Skin epidermis (tissue), 12 donors: ENCODE results near the gene KRT86.
A peak's percentile ranks its signal among the peaks of the same experiment; 100 is the strongest.

Experiments
- H3K27ac ChIP-seq, 21 experiments: fragments of 200-600 bp; sonication (generic) in 11 of 21; one replicate each; pipeline ENCODE4 v1.5.0; 2020; ENCODE audit warnings: mild to moderate bottlenecking in 3 of 21, inconsistent platforms in 2 of 21, moderate library complexity in 2 of 21
- H3K4me3 ChIP-seq, 7 experiments: fragments of 200-600 bp; sonication (generic) in 2 of 7; one replicate each; pipeline ENCODE4 v1.5.0; 2020; ENCODE audit warnings: inconsistent platforms in 2 of 7, mild to moderate bottlenecking in 2 of 7, moderate library complexity in 1 of 7

Gene KRT86

DNA sequence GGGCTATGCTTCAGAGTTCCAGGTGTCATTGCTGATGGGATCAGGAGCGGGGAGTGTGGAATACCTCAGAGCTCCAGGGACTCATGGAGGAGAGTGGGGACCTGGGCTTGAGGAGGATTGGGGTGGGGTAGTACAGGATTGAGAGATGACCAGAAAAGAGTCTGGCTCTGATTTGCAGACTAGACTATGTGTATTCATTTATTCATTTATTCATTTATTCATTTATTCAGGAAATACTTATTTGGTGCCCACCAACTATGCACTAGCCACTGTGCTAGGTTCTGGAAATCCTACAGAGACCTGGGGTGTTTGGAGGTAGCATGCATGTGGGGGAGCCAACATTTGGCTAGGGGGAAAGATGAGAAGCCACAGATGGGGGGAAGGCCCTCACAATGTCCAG lies 47.6 kb downstream of the KRT86 start:
- no peak overlapping the region for H3K4me3 ChIP-seq
- H3K27ac ChIP-seq = no peak overlapping the region

DNA sequence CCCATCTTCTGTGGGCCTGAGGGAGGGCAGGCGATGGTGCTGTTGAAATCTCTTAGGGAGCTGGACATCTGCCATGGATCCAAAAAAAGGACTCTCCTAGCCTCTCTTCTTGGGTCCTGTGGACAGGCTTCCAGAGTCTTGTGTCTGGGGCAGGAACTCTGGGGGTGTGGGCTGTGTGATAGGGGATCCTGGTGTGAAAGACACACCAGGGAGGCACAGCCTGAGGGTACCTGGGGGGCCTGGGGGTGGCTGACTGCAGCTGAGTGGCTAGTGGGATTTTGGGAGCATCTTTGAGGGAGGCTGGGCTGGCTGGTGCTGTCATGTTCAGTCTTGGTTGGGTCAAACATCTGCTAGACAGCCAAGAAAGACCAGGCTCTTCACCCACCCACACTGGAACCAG lies 48.6 kb downstream of the KRT86 start:
- H3K4me3 ChIP-seq = no peak overlapping the region
- H3K27ac ChIP-seq = no peak overlapping the region

DNA sequence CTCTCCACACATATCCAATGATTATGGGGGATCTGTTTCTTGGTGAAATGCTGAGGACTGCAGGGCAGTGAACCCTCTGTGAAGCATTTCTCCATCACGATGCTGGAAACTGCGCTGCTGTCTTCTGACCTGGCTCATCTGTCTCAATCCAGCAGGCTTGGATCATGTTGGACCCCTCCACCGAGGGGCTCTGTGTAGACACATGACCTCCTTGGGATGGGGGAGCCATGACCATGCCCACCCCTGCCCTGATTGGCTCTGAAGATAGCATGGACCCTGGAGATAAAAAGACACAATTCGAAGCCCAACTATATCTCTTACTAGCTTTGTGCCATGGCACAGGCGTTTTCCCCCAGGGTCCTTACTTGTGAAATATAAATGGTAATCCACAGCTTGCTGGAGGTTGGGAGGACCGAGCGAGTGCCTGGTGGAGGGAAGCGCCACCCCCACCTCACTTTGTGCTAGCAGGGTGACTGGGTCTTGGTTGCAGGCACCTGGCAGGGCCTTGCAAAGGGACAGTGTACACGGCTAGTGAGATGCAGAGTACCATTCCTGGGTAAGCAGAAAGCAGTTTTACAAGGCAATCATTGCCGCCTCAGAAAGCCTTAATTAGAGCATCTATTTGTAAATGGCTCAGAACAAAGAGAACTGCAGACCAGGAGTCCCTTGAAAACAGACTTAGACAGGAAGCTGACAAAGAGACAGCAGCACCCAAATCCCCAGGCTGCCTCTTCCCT lies 49.1 kb downstream of the KRT86 start:
- Histone ChIP-seq H3K4me3 (no peak overlapping the region), H3K27ac (no peak overlapping the region)

DNA sequence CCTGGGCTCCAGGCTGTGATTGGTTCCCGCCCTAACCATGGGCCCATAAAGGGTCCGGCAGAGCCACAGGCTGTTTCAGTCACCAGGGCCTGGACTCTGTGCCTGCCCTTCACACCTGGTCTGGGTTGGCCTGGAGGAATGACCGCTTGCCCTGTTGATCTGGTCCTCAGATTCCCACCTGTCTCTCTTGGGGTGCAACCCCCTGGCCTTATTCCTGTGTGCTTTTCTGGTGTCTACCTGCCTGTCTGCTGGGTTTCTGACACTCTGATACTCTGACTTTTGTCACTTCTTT lies 49.7 kb downstream of the KRT86 start:
- H3K4me3 ChIP-seq = no peak overlapping the region
- H3K27ac ChIP-seq = no peak overlapping the region

DNA sequence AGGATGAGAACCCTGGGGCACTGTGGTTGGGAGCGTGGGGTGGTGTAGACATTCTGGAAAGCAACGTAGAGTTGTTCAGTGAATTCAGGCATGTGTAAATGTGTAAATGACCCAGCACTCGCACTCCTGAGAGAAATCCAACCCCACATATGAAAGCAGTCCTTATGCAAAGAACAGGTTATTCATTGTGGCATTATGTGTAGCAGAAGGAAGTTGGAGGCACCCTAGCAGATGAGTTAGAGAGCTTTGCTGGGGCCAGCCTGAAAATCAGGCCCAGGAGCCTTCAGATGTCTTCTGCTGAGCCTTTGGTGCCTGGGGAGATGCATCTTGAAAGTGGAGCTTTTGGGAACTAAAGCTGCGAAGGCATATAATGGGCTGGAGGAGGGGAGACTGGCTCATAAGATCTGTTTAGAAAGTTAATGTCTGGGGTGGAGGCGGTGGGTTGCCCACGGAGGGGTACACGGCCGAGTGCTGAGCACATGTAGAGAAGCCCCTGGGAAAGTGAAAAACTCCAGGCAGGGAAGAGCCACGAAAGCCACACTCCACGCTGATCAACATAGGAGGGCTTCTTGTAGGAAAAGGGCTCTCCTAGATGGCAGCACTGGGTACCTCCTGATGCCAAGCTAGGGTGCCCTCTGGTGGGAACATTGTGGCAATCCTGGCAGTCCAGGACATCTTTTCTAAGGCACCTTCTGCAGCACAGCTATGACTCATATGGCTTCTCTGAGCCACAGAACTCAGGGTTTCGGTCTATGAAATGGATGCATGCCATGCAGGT lies 52.8 kb downstream of the KRT86 start:
- Histone ChIP-seq H3K27ac (peak overlapping the region in 1 of 21 experiments; percentile 1), H3K4me3 (no peak overlapping the region)

DNA sequence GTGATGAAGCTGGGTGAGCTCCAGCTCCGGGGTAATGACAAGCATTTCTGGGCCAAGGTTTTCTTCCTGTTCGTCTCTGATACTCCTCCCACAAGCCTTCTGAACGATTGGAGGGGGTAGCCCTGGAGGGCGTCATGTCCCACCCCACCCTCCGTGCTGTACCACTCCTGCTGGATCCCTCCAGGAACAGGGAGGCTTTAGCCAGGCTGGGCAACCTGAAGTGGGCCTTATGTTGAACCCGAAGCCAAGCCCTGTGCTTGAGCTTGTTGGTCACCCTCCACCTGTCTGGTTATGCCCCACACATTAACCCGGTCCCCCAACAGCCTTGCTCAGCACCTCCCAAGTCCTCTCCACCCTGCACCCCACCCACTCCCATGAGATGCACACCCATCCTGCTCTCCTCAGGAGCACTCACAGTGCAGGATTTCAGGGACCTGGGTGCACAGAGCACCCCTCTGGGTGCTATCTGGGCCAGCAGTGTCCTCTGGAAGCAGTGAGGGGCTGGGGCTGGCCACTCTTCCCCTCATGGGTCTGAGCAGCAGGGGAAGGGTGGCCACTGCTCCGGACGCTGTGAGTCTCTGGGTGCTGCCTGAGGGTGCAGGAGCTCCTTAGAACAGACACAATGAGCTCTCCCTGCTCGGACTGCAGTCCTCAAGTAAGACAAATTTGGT lies 53.5 kb downstream of the KRT86 start:
- Histone ChIP-seq H3K27ac (no peak overlapping the region), H3K4me3 (no peak overlapping the region)

DNA sequence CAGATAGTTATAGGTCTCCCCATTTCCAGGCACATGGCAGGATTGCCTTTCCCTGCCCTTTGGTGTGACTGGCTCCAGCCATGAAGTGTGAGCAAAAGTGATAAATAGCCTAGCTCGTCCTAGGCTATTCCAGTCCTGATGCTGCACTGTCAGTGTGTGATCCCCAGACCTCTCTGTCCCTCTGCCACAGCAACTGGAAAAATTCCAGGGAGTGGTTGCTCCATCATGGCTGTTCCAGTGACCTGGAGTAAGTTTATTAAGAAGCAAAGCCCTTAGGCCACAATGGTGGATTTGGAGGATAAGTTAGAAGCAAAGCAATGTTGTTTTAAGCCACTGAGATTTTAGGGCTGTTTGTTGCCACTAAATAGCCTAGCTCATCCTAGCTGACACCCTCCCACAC lies 56.6 kb downstream of the KRT86 start:
- H3K4me3 ChIP-seq = no peak overlapping the region
- H3K27ac ChIP-seq = no peak overlapping the region

DNA sequence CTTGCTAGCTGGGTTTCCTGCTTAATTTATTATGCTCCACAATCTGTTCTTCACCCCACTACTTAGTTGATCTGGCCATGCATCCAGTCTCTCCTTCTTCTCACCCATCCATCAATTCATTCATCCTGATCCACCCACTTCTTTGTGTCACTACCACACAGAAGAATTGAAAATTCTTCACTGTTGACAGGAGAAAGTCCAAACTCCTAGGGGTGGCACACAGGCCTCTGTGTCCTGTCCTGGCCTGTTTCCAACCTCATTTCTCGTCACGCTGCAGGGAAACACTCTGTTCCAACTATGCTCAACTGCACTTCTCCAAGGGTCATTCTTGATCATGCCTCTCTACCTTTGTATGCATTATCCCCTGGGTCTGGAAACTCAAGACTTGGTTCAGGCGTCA lies 57.4 kb downstream of the KRT86 start:
- no peak overlapping the region for H3K4me3 ChIP-seq
- no peak overlapping the region for H3K27ac ChIP-seq

DNA sequence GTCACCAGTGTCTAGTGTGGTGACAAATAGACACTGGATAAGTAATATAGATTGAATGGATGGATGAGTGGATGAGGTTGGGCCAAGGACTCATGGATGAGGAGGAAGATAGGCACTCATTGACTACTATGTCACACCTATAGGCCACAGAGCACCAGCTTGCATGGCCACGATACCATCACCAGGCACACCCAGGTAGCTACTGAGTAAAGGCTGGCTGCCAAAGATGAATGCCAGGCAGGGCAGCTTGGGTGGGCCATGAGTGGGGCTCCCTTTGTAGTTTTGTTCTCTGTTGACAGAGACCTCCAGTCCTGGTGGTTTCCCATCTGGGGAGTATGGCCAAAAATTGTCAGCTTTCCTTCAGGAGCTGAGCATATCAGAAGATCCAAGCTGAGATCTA lies 57.9 kb downstream of the KRT86 start:
- Histone ChIP-seq H3K4me3 (no peak overlapping the region), H3K27ac (no peak overlapping the region)

DNA sequence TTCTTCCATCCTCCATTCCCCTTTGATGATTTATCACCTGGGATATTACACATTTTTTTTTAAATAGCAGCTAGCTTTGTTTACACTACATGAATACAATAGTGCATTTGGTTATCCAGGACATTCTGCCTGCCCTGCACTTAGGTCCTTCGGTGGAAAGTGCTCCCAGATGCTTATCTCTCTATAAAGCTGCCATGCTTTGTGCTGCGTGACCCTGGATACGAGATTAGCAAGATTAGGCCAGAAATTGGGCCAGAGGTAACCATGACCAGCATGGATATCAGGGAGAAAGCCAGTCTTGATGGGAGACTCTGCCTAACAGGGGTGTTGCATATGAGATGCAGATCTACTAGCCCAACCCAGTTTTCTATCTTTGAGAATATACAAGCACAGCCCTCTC lies 58.9 kb downstream of the KRT86 start:
- H3K27ac ChIP-seq = no peak overlapping the region
- no peak overlapping the region for H3K4me3 ChIP-seq

DNA sequence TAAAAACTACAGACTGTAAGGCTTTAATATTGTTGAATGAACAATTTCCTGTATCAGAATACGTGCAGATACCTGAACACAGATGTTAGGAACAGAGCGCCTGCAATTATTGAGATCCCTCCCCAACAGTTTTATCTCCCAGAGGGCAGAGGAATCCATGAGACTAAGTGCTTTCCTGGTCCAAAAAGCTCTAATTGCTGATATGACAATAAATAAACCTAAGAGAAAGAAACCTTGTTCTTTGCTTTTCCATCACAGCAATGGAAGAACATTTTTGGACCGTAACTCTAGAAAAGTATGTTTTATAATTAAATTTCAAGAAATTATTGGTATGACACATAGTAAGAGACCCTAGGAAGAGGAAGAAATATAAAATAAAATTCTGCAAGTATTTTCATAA lies 59.7 kb downstream of the KRT86 start:
- Histone ChIP-seq H3K27ac (no peak overlapping the region), H3K4me3 (no peak overlapping the region)

DNA sequence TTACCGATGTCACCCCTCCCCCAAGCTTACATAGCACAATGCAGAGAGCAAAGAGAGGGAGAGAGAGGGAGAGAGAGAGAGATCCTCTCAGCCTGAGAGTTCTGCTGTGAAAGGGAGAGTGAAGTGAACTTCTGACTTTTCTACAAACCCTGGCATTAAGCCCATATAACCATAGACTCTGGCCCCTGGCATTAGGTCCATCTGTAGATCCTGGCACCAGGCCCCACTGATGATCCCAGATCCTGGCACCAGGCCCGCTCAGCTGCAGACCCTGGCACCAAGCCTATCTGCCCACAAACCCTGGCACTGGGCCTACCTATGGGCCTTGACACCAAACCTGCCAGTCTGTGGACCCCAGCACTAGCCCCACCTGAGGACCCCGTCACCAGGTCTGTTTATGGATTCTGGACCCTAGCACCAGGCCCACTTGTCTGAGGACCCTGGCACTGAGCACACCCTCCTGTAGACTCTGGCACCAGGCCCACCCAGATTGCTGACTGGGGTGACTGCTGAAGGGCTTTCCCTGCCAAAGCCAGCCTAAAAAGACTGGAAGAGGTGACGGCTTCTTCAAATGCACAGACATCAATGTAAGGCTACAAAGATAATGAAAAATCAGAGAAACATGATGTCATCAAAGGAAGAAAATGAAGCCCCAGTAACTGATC lies 61.3 kb downstream of the KRT86 start:
- Histone ChIP-seq H3K27ac (no peak overlapping the region), H3K4me3 (no peak overlapping the region)

DNA sequence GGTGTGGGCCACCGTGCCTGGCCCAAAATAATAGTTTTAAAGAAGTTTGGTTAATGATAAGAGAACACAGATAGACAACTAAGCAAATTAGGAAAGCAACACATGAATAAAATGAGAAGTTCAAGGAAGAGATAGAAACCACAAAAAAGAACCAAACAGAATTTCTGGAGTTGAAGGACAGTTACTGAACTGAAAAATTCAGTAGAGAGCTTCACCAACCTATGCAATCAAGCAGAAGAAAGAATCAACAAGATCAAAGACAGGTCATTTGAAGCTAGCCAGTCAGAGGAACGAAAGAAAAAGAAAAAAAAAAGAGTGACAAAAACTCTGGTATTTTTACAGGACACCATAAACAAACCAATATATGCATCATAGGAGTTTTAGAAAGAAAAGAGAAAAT lies 62.2 kb downstream of the KRT86 start:
- Histone ChIP-seq H3K27ac (no peak overlapping the region), H3K4me3 (no peak overlapping the region)

DNA sequence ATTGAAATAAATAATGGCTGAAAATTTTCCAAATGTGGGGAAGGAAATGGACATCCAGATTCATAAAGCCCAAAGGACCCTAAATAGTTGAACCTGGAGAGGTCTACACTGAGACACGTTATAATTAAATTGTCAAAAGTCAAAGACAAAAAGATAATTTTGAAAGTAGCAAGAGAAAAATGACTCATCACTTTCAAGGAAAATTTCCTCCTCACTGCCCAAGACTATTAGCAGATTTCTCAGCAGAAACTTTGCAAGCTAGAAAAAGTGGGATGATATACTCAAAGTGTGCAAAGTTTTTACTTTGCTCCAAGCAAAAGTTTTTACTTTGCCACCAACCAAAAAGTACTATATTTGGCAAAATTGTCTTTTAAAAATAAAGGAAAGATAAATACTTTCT lies 62.6 kb downstream of the KRT86 start:
- H3K4me3 ChIP-seq = no peak overlapping the region
- no peak overlapping the region for H3K27ac ChIP-seq

DNA sequence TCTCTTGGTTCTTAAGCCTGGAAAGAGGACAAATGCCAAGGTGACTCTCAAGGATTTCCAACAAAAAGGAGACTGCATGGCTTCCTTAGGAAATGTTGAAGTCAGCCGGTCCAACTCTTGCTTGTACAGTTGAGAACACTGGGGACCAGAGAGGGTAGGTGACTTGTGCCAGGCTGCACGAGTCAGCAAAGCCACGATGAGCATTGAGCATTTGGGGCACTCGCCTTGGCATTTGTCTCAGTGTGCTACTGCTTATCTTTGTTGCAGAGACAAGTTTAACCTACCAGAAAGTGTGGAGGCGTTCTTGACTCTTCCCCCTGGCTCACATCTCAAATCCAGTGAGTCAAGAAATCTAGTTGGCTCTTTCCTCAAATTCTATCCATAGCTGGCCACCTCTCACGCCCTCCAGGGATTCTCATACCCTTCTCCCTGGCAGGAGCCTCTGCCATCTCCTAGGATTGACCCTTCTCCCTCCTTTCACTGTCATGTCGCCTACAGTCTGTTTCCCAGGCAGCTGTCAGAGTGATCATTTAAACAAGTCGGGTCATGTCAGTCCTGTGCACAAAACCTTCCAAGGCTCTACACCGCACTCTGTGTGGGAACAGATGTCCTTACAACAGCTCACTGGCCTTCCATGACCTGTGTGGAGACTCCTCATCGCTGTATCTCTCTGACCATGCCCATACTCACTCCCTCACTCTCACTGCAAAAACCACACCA lies 64.0 kb downstream of the KRT86 start:
- H3K4me3 ChIP-seq = no peak overlapping the region
- H3K27ac ChIP-seq = peak overlapping the region in 1 of 21 experiments; percentile 44

DNA sequence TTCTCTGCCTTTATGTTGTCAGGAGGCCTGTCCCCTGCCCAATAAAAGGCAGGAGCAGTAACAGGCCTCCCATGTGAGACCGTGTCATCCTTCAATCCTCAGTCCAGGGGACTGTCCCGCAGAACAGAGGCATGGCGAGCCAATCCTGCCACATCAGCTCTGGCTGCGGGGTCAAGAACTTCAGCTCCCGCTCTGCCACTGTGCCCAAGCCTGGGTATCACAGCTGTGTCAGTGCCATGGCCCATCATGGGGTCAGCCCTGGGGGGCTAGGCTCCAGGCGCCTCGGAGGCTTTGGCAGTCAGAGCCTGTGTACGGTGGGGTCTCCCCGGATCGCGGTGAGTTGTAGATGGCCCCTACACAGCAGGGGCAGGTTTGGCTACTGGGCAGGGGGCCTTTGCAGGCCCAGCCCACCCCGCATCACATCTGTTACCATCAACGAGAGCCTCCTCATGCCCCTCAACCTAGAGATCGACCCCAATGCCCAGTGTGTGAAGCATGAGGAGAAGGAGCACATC lies 66.7 kb downstream of the KRT86 start:
- H3K4me3 ChIP-seq = no peak overlapping the region
- H3K27ac ChIP-seq = no peak overlapping the region

DNA sequence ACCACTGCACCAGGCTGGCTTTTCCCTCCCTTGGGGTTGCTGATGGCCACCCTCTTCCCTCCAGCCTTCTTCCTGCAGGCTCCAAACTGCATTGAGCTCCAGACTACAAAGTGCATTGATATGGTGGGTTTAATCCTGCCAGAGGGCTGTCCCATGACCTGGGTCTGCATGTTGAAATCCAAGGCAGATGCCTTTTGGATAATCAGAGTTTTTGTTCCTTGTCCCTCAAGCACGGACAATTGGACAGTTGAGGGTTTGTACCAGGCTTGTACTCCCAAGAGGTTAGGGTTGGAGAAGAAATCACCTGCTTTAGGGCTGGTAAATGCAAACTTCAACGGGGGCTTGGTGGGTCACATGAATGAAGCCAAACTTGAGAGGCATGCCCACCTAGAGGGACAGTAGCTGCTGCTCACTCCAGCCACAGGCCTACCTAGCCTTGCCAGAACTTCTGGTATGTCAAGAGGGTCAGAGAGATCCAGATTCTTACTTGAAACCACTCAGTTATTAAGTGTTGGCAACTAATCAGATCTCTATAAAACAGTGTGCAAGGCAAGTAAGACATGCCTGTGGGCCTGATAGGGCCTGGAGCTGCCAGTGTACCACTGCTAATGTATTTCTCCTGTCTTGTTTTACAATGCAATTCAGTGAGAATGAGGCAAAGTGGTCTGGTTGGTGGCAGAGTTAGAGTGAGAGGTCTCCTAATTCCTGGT lies 68.5 kb downstream of the KRT86 start:
- H3K4me3 ChIP-seq = no peak overlapping the region
- H3K27ac ChIP-seq = no peak overlapping the region

DNA sequence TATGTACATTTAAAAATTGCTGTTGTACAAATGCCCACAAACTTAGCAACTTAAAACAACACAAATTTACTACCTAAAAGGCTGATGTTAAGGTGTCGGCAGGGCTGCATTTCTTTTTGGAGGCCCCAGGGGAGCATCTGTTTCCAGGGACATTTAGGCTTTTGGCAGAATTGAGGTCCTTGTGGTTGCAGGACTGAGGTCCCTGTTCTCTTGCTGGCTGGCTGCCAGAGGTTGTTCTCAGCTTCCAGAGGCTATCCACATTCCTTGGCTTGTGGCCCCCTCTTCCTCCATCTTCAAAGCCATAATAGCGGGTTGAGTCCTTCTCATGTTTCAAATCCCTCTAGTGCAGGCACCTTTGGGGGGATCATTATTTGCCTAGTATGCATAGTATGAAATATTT lies 69.1 kb downstream of the KRT86 start:
- H3K27ac ChIP-seq = no peak overlapping the region
- H3K4me3 ChIP-seq = no peak overlapping the region

DNA sequence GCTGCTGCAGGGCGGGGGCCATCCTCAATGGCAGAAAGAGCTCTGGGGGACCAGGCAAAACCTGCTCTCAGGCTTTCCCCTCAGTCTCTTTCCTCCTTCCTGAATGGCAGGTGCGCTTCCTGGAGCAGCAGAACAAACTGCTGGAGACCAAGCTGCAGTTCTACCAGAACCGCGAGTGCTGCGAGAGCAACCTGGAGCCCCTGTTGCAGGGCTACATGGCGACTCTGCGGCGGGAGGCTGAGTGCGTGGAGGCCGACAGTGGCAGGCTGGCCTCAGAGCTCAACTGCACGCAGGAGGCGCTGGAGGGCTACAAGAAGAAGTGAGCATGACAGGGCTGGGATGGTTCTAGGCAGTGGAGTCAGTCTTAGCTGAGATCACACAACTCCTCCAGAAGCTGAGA lies 69.7 kb downstream of the KRT86 start:
- no peak overlapping the region for H3K4me3 ChIP-seq
- no peak overlapping the region for H3K27ac ChIP-seq
